Cerebellar cortex (tissue), 1 donor: Measurements from ENCODE around the gene GRK2.
A peak's percentile ranks its signal among the peaks of the same experiment; 100 is the strongest.

Experiments
- DNase-seq: peaks from one replicate; pipeline ENCODE4 v3.0.0-alpha.2; 2015; ENCODE audit warnings: low spot score

GRK2 gene

GRCh38 chr11:67254798-67255197 is 11.5 kb upstream of the GRK2 start:
- no peak for DNase-seq

- DNase-seq, result no peak
Observed at GRCh38 chr11:67255353-67255752, 10.9 kb upstream of the GRK2 start.

- no peak for DNase-seq
Observed at GRCh38 chr11:67255864-67256263, 10.4 kb upstream of the GRK2 start.

- no peak for DNase-seq
Observed at GRCh38 chr11:67256477-67257135, 9.7 kb upstream of the GRK2 start.

GRCh38 chr11:67260406-67260805 is 5.9 kb upstream of the GRK2 start:
- no peak for DNase-seq

- peak; percentile 66 for DNase-seq
Observed at GRCh38 chr11:67260885-67261639, 5.2 kb upstream of the GRK2 start.

GRCh38 chr11:67261640-67261945 is 4.7 kb upstream of the GRK2 start:
- no peak for DNase-seq

GRCh38 chr11:67261946-67262681 is 4.2 kb upstream of the GRK2 start:
- DNase-seq, result peak; percentile 62

- DNase-seq, result peak; percentile 86
Observed at GRCh38 chr11:67262731-67263675, 3.3 kb upstream of the GRK2 start.

- DNase-seq, result no peak
Observed at GRCh38 chr11:67264260-67264659, 2.0 kb upstream of the GRK2 start.

GRCh38 chr11:67264877-67265632 is 1.2 kb upstream of the GRK2 start:
- no peak for DNase-seq

- no peak for DNase-seq
Observed at GRCh38 chr11:67265633-67266448, 432 bp upstream of the GRK2 start.

- DNase-seq, result no peak
Observed at GRCh38 chr11:67267188-67268080, 1.2 kb downstream of the GRK2 start.

GRCh38 chr11:67268081-67268961 is 2.0 kb downstream of the GRK2 start:
- DNase-seq, result no peak

GRCh38 chr11:67268962-67269268 is 2.6 kb downstream of the GRK2 start:
- no peak for DNase-seq

- peak; percentile 86 for DNase-seq
Observed at GRCh38 chr11:67269401-67270255, 3.4 kb downstream of the GRK2 start.
